Dendritic cell treated with granulocyte-macrophage colony-stimulating factor and Interleukin-4, amounts not matched to agents 40 ng/mL and 50 ng/mL, for 4 days (primary cell): ENCODE measurements around the gene DLX3.
"Not testable (repeated sequence)": the region's sequence is repeated elsewhere in the genome, so short reads cannot be mapped to it uniquely, and the experiment has no call there.

ENCODE experiments used
- H3K27ac Mint-ChIP-seq: one replicate; pipeline ENCODE4 v1.8.0; 2022; ENCODE audit warnings: mild to moderate bottlenecking, mixed read lengths
- H3K27me3 Mint-ChIP-seq: one replicate; pipeline ENCODE4 v1.8.0; 2022; ENCODE audit warnings: mild to moderate bottlenecking, mixed read lengths
- H3K36me3 Mint-ChIP-seq: one replicate; pipeline ENCODE4 v1.8.0; 2022; ENCODE audit warnings: low read depth, mixed read lengths
- H3K4me1 Mint-ChIP-seq: one replicate; pipeline ENCODE4 v1.8.0; 2022; ENCODE audit warnings: low read depth, mixed read lengths
- H3K4me3 Mint-ChIP-seq: one replicate; pipeline ENCODE4 v1.8.0; 2022; ENCODE audit warnings: mild to moderate bottlenecking, moderate library complexity, mixed read lengths
- H3K9me3 Mint-ChIP-seq: one replicate; pipeline ENCODE4 v1.8.0; 2022; ENCODE audit warnings: mixed read lengths
- intact Hi-C: fragments of 100-400 bp; cut with micrococcal nuclease; formaldehyde crosslinking; loops from one replicate; pipeline ENCODE4 v1.15.0; 2022

DLX3 gene

GRCh38 chr17:49995055-49995738 is at the start of gene DLX3:
TSS of gene DLX3 (minus strand) at chr17:49995224. CDS start at chr17:49994998, 226 bp downstream.
- intact Hi-C loops = loop anchor here (5.0 kb wide), 1 partner anchor 428 kb away; no protein-coding TSS in a partner anchor
- peaks cover 31% of the 10 kb centered on the region for H3K4me1 Mint-ChIP-seq
- H3K36me3 Mint-ChIP-seq = no peaks in the 10 kb centered on the region
- H3K27ac Mint-ChIP-seq = peak within 1 kb of the TSS; percentile 3
- H3K4me3 Mint-ChIP-seq = peak within 1 kb of the TSS; percentile 68
- no peaks in the 10 kb centered on the region for H3K9me3 Mint-ChIP-seq
- H3K27me3 Mint-ChIP-seq = peaks cover 88% of the 10 kb centered on the region

- Mint-ChIP-seq H3K36me3 (no peaks in the 10 kb centered on the region), H3K4me3 (no peak overlapping the region), H3K27me3 (peaks cover 24% of the 10 kb centered on the region), H3K9me3 (no peaks in the 10 kb centered on the region), H3K27ac (no peak overlapping the region), H3K4me1 (peaks cover 6% of the 10 kb centered on the region)
- intact Hi-C loops = no loop called here
These were observed 49.5 kb upstream of the DLX3 start for GRCh38 chr17:50044483-50044882.

- intact Hi-C loops = no loop called here
- peaks cover 20% of the 10 kb centered on the region for H3K27me3 Mint-ChIP-seq
These were observed 48.5 kb upstream of the DLX3 start for GRCh38 chr17:50043290-50044148.

GRCh38 chr17:50042211-50042610 is 47.2 kb upstream of the DLX3 start:
- Mint-ChIP-seq H3K9me3 (no peaks in the 10 kb centered on the region), H3K36me3 (no peaks in the 10 kb centered on the region), H3K27ac (no peak overlapping the region), H3K4me3 (no peak overlapping the region), H3K4me1 (peaks cover under 1% of the 10 kb centered on the region), H3K27me3 (peaks cover 17% of the 10 kb centered on the region)
- intact Hi-C loops = no loop called here

More at GRCh38 chr17:50043290-50044148, 48.5 kb upstream of the DLX3 start:
- no peaks in the 10 kb centered on the region for H3K36me3 Mint-ChIP-seq
- no peak overlapping the region for H3K4me3 Mint-ChIP-seq
- H3K4me1 Mint-ChIP-seq = peaks cover 6% of the 10 kb centered on the region
- no peaks in the 10 kb centered on the region for H3K9me3 Mint-ChIP-seq
- H3K27ac Mint-ChIP-seq = no peak overlapping the region

GRCh38 chr17:50040496-50040895 is 45.5 kb upstream of the DLX3 start:
- H3K27me3 Mint-ChIP-seq = peaks cover 12% of the 10 kb centered on the region
- H3K4me3 Mint-ChIP-seq, intact Hi-C loops, H3K27ac Mint-ChIP-seq, H3K4me1 Mint-ChIP-seq, H3K36me3 Mint-ChIP-seq, H3K9me3 Mint-ChIP-seq: not testable (repeated sequence)

GRCh38 chr17:50039058-50039457 is 44.0 kb upstream of the DLX3 start:
- H3K27ac Mint-ChIP-seq = no peak overlapping the region
- no peaks in the 10 kb centered on the region for H3K36me3 Mint-ChIP-seq

GRCh38 chr17:50037321-50038107 is 42.5 kb upstream of the DLX3 start:
- H3K4me1 Mint-ChIP-seq = no peaks in the 10 kb centered on the region
- peaks cover 14% of the 10 kb centered on the region for H3K27me3 Mint-ChIP-seq
- intact Hi-C loops = no loop called here

More at GRCh38 chr17:50039058-50039457, 44.0 kb upstream of the DLX3 start:
- no peaks in the 10 kb centered on the region for H3K9me3 Mint-ChIP-seq
- H3K4me3 Mint-ChIP-seq = no peak overlapping the region
- intact Hi-C loops = no loop called here
- H3K27me3 Mint-ChIP-seq = peaks cover 14% of the 10 kb centered on the region
- H3K4me1 Mint-ChIP-seq = no peaks in the 10 kb centered on the region

GRCh38 chr17:50036455-50037261 is 41.6 kb upstream of the DLX3 start:
- Mint-ChIP-seq H3K36me3 (no peaks in the 10 kb centered on the region), H3K27ac (no peak overlapping the region), H3K4me3 (no peak overlapping the region), H3K4me1 (no peaks in the 10 kb centered on the region), H3K27me3 (peaks cover 14% of the 10 kb centered on the region), H3K9me3 (no peaks in the 10 kb centered on the region)
- intact Hi-C loops = no loop called here

More at GRCh38 chr17:50037321-50038107, 42.5 kb upstream of the DLX3 start:
- Mint-ChIP-seq H3K9me3 (no peaks in the 10 kb centered on the region), H3K36me3 (no peaks in the 10 kb centered on the region), H3K4me3 (no peak overlapping the region), H3K27ac (no peak overlapping the region)

GRCh38 chr17:50035945-50036344 is 40.9 kb upstream of the DLX3 start:
- Mint-ChIP-seq H3K9me3 (no peaks in the 10 kb centered on the region), H3K4me1 (no peaks in the 10 kb centered on the region), H3K27ac (no peak overlapping the region), H3K27me3 (peaks cover 12% of the 10 kb centered on the region), H3K36me3 (no peaks in the 10 kb centered on the region), H3K4me3 (no peak overlapping the region)
- intact Hi-C loops = no loop called here

- H3K27me3 Mint-ChIP-seq = peaks cover 11% of the 10 kb centered on the region
- no peak overlapping the region for H3K4me3 Mint-ChIP-seq
- no peaks in the 10 kb centered on the region for H3K36me3 Mint-ChIP-seq
- intact Hi-C loops = no loop called here
- H3K4me1 Mint-ChIP-seq = no peaks in the 10 kb centered on the region
- H3K27ac Mint-ChIP-seq = no peak overlapping the region
- no peaks in the 10 kb centered on the region for H3K9me3 Mint-ChIP-seq
These were observed 40.4 kb upstream of the DLX3 start for GRCh38 chr17:50035421-50035879.

GRCh38 chr17:50034498-50035364 is 39.7 kb upstream of the DLX3 start:
- H3K4me1 Mint-ChIP-seq = no peaks in the 10 kb centered on the region
- peaks cover 13% of the 10 kb centered on the region for H3K27me3 Mint-ChIP-seq
- intact Hi-C loops = no loop called here
- no peak overlapping the region for H3K4me3 Mint-ChIP-seq
- H3K36me3 Mint-ChIP-seq = no peaks in the 10 kb centered on the region
- H3K9me3 Mint-ChIP-seq = no peaks in the 10 kb centered on the region
- no peak overlapping the region for H3K27ac Mint-ChIP-seq

GRCh38 chr17:50033316-50033715 is 38.3 kb upstream of the DLX3 start:
- Mint-ChIP-seq H3K9me3 (no peaks in the 10 kb centered on the region), H3K27me3 (peaks cover 19% of the 10 kb centered on the region), H3K4me1 (peaks cover 6% of the 10 kb centered on the region), H3K4me3 (no peak overlapping the region), H3K27ac (no peak overlapping the region), H3K36me3 (no peaks in the 10 kb centered on the region)
- intact Hi-C loops = no loop called here
